Gastroesophageal sphincter (tissue), 4 donors: ENCODE results near the gene CTIF. TPM values are rescaled to one million over a fixed set of nuclear protein-coding genes. Genes with fewer than 3 reads are reported as not detected.

Experiments used
- ATAC-seq: fragments of 150-250 bp; one replicate; pipeline ENCODE4 v1.9.1; 2016; ENCODE audit warnings: mild to moderate bottlenecking, moderate library complexity
- H3K27ac ChIP-seq, 4 donors: fragments of 200-600 bp; sonication (generic) in 3 of 4; 1 replicate in 3 of 4; 2 replicates in 1 of 4; pipeline ENCODE4 v1.5.1; 2016 to 2019
- H3K27me3 ChIP-seq: fragments of 200-600 bp; sonication (generic); one replicate; pipeline ENCODE4 v1.5.1; 2019
- H3K36me3 ChIP-seq, 2 donors: fragments of 200-600 bp; sonication (generic); one replicate each; pipeline ENCODE4 v1.5.1; 2019; ENCODE audit warnings: control low read depth in 1 of 2
- H3K4me1 ChIP-seq, 3 donors: fragments of 200-600 bp; sonication (generic); 1 replicate in 2 of 3; 2 replicates in 1 of 3; pipeline ENCODE4 v1.5.1; 2016 to 2019; ENCODE audit warnings: control low read depth in 2 of 3
- H3K4me3 ChIP-seq, 2 donors: fragments of 200-600 bp; sonication (generic); one replicate each; pipeline ENCODE4 v1.5.1; 2019; ENCODE audit warnings: mild to moderate bottlenecking in 1 of 2, moderate library complexity in 1 of 2
- H3K9me3 ChIP-seq, 3 donors: fragments of 200-600 bp; sonication (generic); one replicate each; pipeline ENCODE4 v1.5.1; 2017 to 2019; ENCODE audit warnings: control low read depth in 2 of 3
- CTCF ChIP-seq, 4 experiments: fragments of 200-600 bp in 2 of 4; fragments of 450-650 bp in 2 of 4; sonication (generic) in 1 of 4; IDR thresholded peaks; one replicate each; pipeline ENCODE4 v1.5.1; 2017 to 2019; ENCODE audit warnings: antibody characterized with exemption in 4 of 4, mild to moderate bottlenecking in 2 of 4, moderate library complexity in 2 of 4
- EP300 ChIP-seq: sonication (generic); formaldehyde crosslinking; IDR thresholded peaks from one replicate; pipeline ENCODE4 v1.6.1; 2017; ENCODE audit warnings: antibody characterized with exemption, mild to moderate bottlenecking
- POLR2A ChIP-seq, 2 donors: fragments of 450-650 bp; IDR thresholded peaks; one replicate each; pipeline ENCODE4 v1.6.1; 2017; ENCODE audit warnings: antibody characterized with exemption in 2 of 2, mild to moderate bottlenecking in 2 of 2, moderate library complexity in 1 of 2
- POLR2AphosphoS5 ChIP-seq: sonication (generic); formaldehyde crosslinking; IDR thresholded peaks from one replicate; pipeline ENCODE4 v1.6.1; 2017; ENCODE audit warnings: antibody characterized with exemption
- WGBS, 2 donors: methylation state at CpG; one replicate each; pipeline ENCODE4 v1.1.5; 2018; ENCODE audit warnings: low coverage in 1 of 2; 5-methylcytosine and 5-hydroxymethylcytosine counted together
- total RNA-seq, 4 donors: library from RNA; depleted of rRNA; stranded (reverse); fragments of >200 nt; gene quantifications; one replicate each; pipeline ENCODE4 v1.1.0, GENCODE V29; 2016

The CTIF gene
- total RNA-seq, 4 donors from 2014 or later: 31.4 to 124 (median 78.1) TPM

- TF ChIP-seq POLR2AphosphoS5 (no peak), CTCF (IDR thresholded peaks at IDR 0.05) (no peak), POLR2A (IDR thresholded peaks at IDR 0.05) (no peak), EP300 (no peak)
- WGBS, 2 donors: 76 to 83% methylated on average over 3 to 5 of the region's 5 CpGs
- peaks cover 0 to 48% (median 7%) of the 10 kb centered on the region in 3 donors for H3K4me1 ChIP-seq
- no peaks in the 10 kb centered on the region for H3K36me3 ChIP-seq
- ATAC-seq: no peak
- H3K27me3 ChIP-seq: no peaks in the 10 kb centered on the region
- no peaks in the 10 kb centered on the region for H3K9me3 ChIP-seq
- H3K4me3 ChIP-seq: no peak overlapping the region
- H3K27ac ChIP-seq: peak overlapping the region in 1 of 4 donors; percentile 0
Observed at GRCh38 chr18:48658721-48659120, 119.9 kb downstream of the CTIF start.

GRCh38 chr18:48659188-48660009 is 120.6 kb downstream of the CTIF start:
- Histone ChIP-seq H3K4me1 (peaks cover 0 to 55% (median 7%) of the 10 kb centered on the region in 3 donors), H3K9me3 (no peaks in the 10 kb centered on the region), H3K27me3 (no peaks in the 10 kb centered on the region), H3K27ac (peak overlapping the region in 1 of 4 donors; percentile 0), H3K36me3 (peaks cover 0 to under 1% of the 10 kb centered on the region in 2 donors), H3K4me3 (no peak overlapping the region)
- 60 to 84% methylated on average over 1 to 9 of the region's 19 CpGs for WGBS, 2 donors
- TF ChIP-seq POLR2AphosphoS5: no peak
- no peak for TF ChIP-seq CTCF (IDR thresholded peaks at IDR 0.05)
- TF ChIP-seq POLR2A (IDR thresholded peaks at IDR 0.05): no peak
- TF ChIP-seq EP300: no peak
- ATAC-seq: no peak

GRCh38 chr18:48660346-48661228 is 121.8 kb downstream of the CTIF start:
- TF ChIP-seq POLR2AphosphoS5 (no peak), POLR2A (IDR thresholded peaks at IDR 0.05) (no peak), CTCF (IDR thresholded peaks at IDR 0.05) (no peak), EP300 (no peak)
- Histone ChIP-seq H3K36me3 (peaks cover 0 to 10% of the 10 kb centered on the region in 2 donors), H3K9me3 (peaks cover 0 to under 1% (median 0%) of the 10 kb centered on the region in 3 donors), H3K27me3 (no peaks in the 10 kb centered on the region), H3K4me3 (no peak overlapping the region), H3K4me1 (peaks cover 0 to 56% (median 7%) of the 10 kb centered on the region in 3 donors), H3K27ac (peak overlapping the region in 2 of 4 donors; percentile 24 to 61)
- WGBS, 2 donors: 87% methylated on average over 7 of the region's 7 CpGs; no CpG with 5 or more reads in 1 of the 2 donors
- ATAC-seq: no peak

GRCh38 chr18:48661421-48661820 is 122.6 kb downstream of the CTIF start:
- Histone ChIP-seq H3K27me3 (no peaks in the 10 kb centered on the region), H3K4me1 (peaks cover 0 to 52% (median 7%) of the 10 kb centered on the region in 3 donors), H3K36me3 (peaks cover 0 to 18% of the 10 kb centered on the region in 2 donors), H3K9me3 (peaks cover 0 to 4% (median 0%) of the 10 kb centered on the region in 3 donors), H3K27ac (peak overlapping the region in 2 of 4 donors; percentile 24 to 61), H3K4me3 (no peak overlapping the region)
- 81% methylated on average over 6 of the region's 7 CpGs for WGBS, 2 donors
- no peak for ATAC-seq
- no peak for TF ChIP-seq POLR2AphosphoS5
- TF ChIP-seq EP300: no peak
- TF ChIP-seq POLR2A (IDR thresholded peaks at IDR 0.05): no peak
- no peak for TF ChIP-seq CTCF (IDR thresholded peaks at IDR 0.05)
